Osteoblast (primary cell): ENCODE data around the gene NAALADL1. TPM values are rescaled to one million over a fixed set of nuclear protein-coding genes. Genes with fewer than 3 reads are reported as not detected.

ENCODE experiments used
- DNase-seq: peaks from one replicate; pipeline ENCODE4 v3.0.0; 2011; ENCODE audit warnings: low spot score, mixed read lengths; ENCODE audit not compliant: insufficient read length; ENCODE audit errors: missing footprints
- H2AFZ ChIP-seq: 2 replicates; pipeline ENCODE4 v1.6.0; 2011; ENCODE audit warnings: mild to moderate bottlenecking, low read length
- H3K27ac ChIP-seq: 2 replicates; pipeline ENCODE4 v1.5.1; 2011; ENCODE audit warnings: mild to moderate bottlenecking, low read depth, low read length, moderate library complexity
- H3K27me3 ChIP-seq: 2 replicates; pipeline ENCODE4 v1.6.0; 2012; ENCODE audit warnings: mild to moderate bottlenecking, control low read depth, inconsistent platforms, low read length, moderate library complexity; ENCODE audit not compliant: insufficient read depth
- H3K36me3 ChIP-seq: 2 replicates; pipeline ENCODE4 v1.5.1; 2011; ENCODE audit warnings: mild to moderate bottlenecking, low read length, control low read depth, moderate library complexity; ENCODE audit not compliant: insufficient read depth
- H3K4me1 ChIP-seq: 2 replicates; pipeline ENCODE4 v1.5.1; 2011; ENCODE audit warnings: mild to moderate bottlenecking, low read length, control low read depth, moderate library complexity; ENCODE audit not compliant: insufficient read depth
- H3K4me2 ChIP-seq: 2 replicates; pipeline ENCODE4 v1.6.0; 2011; ENCODE audit warnings: mild to moderate bottlenecking, low read length; ENCODE audit not compliant: insufficient read depth
- H3K4me3 ChIP-seq: fragments of 200-600 bp; sonication (generic); 3 replicates; pipeline ENCODE4 v1.5.1; 2012; ENCODE audit warnings: mild to moderate bottlenecking, low read length, inconsistent platforms; ENCODE audit not compliant: insufficient read depth
- H3K79me2 ChIP-seq: 2 replicates; pipeline ENCODE4 v1.6.0; 2012; ENCODE audit warnings: mild to moderate bottlenecking, low read length, control low read depth, inconsistent platforms; ENCODE audit not compliant: insufficient read depth
- H3K9me3 ChIP-seq: 2 replicates; pipeline ENCODE4 v1.5.1; 2011; ENCODE audit warnings: low read depth, low read length, control low read depth
- H4K20me1 ChIP-seq: 2 replicates; pipeline ENCODE4 v1.6.0; 2012; ENCODE audit warnings: mild to moderate bottlenecking, low read length, control low read depth; ENCODE audit not compliant: insufficient read depth
- CTCF ChIP-seq: IDR thresholded peaks from 2 replicates; pipeline ENCODE4 v1.5.1; 2011; ENCODE audit warnings: mild to moderate bottlenecking, low read depth, low read length, moderate library complexity; ENCODE audit errors: extremely low read depth
- total RNA-seq: library from RNA; depleted of rRNA; stranded (reverse); fragments of >200 nt; gene quantifications from 2 replicates; pipeline ENCODE4 v1.2.3, GENCODE V29; 2012

The NAALADL1 gene
- total RNA-seq, 1 donor, result 17.7 TPM

- no peaks in the 10 kb centered on the region for H3K27me3 ChIP-seq
- no peak overlapping the region for H3K4me2 ChIP-seq
- H3K9me3 ChIP-seq, result no peaks in the 10 kb centered on the region
- TF ChIP-seq CTCF, result no peak
- H3K36me3 ChIP-seq, result peaks cover 3% of the 10 kb centered on the region
- H2AFZ ChIP-seq, result no peak overlapping the region
- H3K27ac ChIP-seq, result no peak overlapping the region
- H4K20me1 ChIP-seq, result peaks cover 3% of the 10 kb centered on the region
- DNase-seq, result no peak
- H3K4me1 ChIP-seq, result peaks cover 9% of the 10 kb centered on the region
- no peak overlapping the region for H3K4me3 ChIP-seq
- peaks cover 26% of the 10 kb centered on the region for H3K79me2 ChIP-seq
Measured at GRCh38 chr11:65103476-65103875, 45.1 kb upstream of the NAALADL1 start.

- no peak overlapping the region for H3K27ac ChIP-seq
- TF ChIP-seq CTCF, result no peak
- DNase-seq, result peak; percentile 82
- H3K4me3 ChIP-seq, result no peak overlapping the region
- peaks cover 33% of the 10 kb centered on the region for H3K79me2 ChIP-seq
- H2AFZ ChIP-seq, result no peak overlapping the region
- no peaks in the 10 kb centered on the region for H3K9me3 ChIP-seq
- peaks cover 3% of the 10 kb centered on the region for H4K20me1 ChIP-seq
- no peaks in the 10 kb centered on the region for H3K27me3 ChIP-seq
- peaks cover 3% of the 10 kb centered on the region for H3K36me3 ChIP-seq
- peaks cover 9% of the 10 kb centered on the region for H3K4me1 ChIP-seq
- H3K4me2 ChIP-seq, result peak overlapping the region; percentile 15
Measured at GRCh38 chr11:65102142-65103095, 44.1 kb upstream of the NAALADL1 start.

- Histone ChIP-seq H4K20me1 (peaks cover 5% of the 10 kb centered on the region), H3K27me3 (no peaks in the 10 kb centered on the region), H3K27ac (no peak overlapping the region), H3K79me2 (peaks cover 39% of the 10 kb centered on the region), H3K9me3 (no peaks in the 10 kb centered on the region), H3K36me3 (no peaks in the 10 kb centered on the region), H2AFZ (no peak overlapping the region), H3K4me2 (no peak overlapping the region), H3K4me3 (no peak overlapping the region), H3K4me1 (peaks cover 14% of the 10 kb centered on the region)
- peak; percentile 5 for TF ChIP-seq CTCF
- no peak for DNase-seq
Measured at GRCh38 chr11:65100674-65101350, 42.5 kb upstream of the NAALADL1 start.

- peaks cover 8% of the 10 kb centered on the region for H3K4me1 ChIP-seq
- peak overlapping the region; percentile 78 for H3K4me3 ChIP-seq
- no peak overlapping the region for H3K27ac ChIP-seq
- peak overlapping the region; percentile 78 for H3K4me2 ChIP-seq
- H4K20me1 ChIP-seq, result peaks cover 5% of the 10 kb centered on the region
- H3K9me3 ChIP-seq, result no peaks in the 10 kb centered on the region
- TF ChIP-seq CTCF, result no peak
- no peak overlapping the region for H2AFZ ChIP-seq
- peaks cover 22% of the 10 kb centered on the region for H3K79me2 ChIP-seq
- no peaks in the 10 kb centered on the region for H3K36me3 ChIP-seq
- no peaks in the 10 kb centered on the region for H3K27me3 ChIP-seq
- peak; percentile 58 for DNase-seq
Measured at GRCh38 chr11:65096926-65097325, 38.6 kb upstream of the NAALADL1 start.
